RWPE2 (cell line): ENCODE results near the gene SNX10.

ENCODE experiments used
- ATAC-seq: fragments of 200-7000 bp; cut with Tn5 transposase; 3 replicates; pipeline ENCODE4 v1.9.1; 2021; ENCODE audit warnings: low read depth
- DNase-seq: peaks from one replicate; pipeline ENCODE4 v3.0.0-alpha.2; 2020; ENCODE audit warnings: low spot score
- H3K27ac ChIP-seq: fragments of 450-650 bp; 2 replicates; pipeline ENCODE4 v1.5.1; 2017; ENCODE audit warnings: mild to moderate bottlenecking; ENCODE audit not compliant: poor library complexity, severe bottlenecking
- H3K27me3 ChIP-seq: fragments of 250-450 bp; sonication (Bioruptor Pico); 2 replicates; pipeline ENCODE4 v1.5.1; 2021; ENCODE audit warnings: mild to moderate bottlenecking, moderate library complexity; ENCODE audit not compliant: insufficient read depth, poor library complexity, severe bottlenecking
- H3K36me3 ChIP-seq: fragments of 250-450 bp; sonication (Bioruptor Pico); 2 replicates; pipeline ENCODE4 v1.5.1; 2020; ENCODE audit warnings: low read depth, mild to moderate bottlenecking, moderate library complexity
- H3K4me1 ChIP-seq: fragments of 250-450 bp; sonication (Bioruptor Pico); 2 replicates; pipeline ENCODE4 v1.5.1; 2021; ENCODE audit warnings: mild to moderate bottlenecking, moderate library complexity; ENCODE audit not compliant: insufficient read depth, poor library complexity, severe bottlenecking
- H3K4me3 ChIP-seq: fragments of 250-450 bp; sonication (Bioruptor Pico); 2 replicates; pipeline ENCODE4 v1.5.1; 2021; ENCODE audit warnings: mild to moderate bottlenecking, moderate library complexity; ENCODE audit not compliant: severe bottlenecking
- H3K9me3 ChIP-seq: fragments of 250-450 bp; sonication (Bioruptor Pico); 2 replicates; pipeline ENCODE4 v1.5.1; 2021; ENCODE audit warnings: mild to moderate bottlenecking, moderate library complexity; ENCODE audit not compliant: severe bottlenecking
- TF ChIP-seq, protein P1 (sequence below): fragments of 450-650 bp; IDR thresholded peaks from one replicate; pipeline ENCODE4 v1.5.1; 2017; ENCODE audit warnings: mild to moderate bottlenecking, moderate library complexity; ENCODE audit not compliant: poor library complexity, severe bottlenecking

The SNX10 gene

DNA sequence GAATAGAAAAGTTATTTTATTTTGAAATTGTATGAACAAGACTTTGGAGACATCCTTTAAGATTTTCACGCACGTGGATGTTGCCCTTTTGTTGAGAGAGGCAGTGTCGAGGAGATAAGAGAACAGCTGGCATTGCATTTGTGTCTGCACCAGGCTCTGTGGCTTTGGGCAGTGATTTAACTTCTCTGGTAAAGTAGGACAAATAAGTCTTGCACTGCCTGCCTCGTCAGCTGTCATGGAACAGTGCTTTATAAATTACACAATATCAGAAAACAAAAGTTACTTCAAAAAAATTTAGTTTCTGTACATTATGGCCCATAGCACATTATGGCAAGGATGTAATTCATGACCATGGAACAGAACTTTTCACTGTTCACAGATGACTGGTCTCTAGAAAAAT, 20.1 kb downstream of the SNX10 start:
- no peaks in the 10 kb centered on the region for H3K27me3 ChIP-seq
- H3K36me3 ChIP-seq, result no peaks in the 10 kb centered on the region
- DNase-seq (no peak), ATAC-seq (no peak)
- H3K9me3 ChIP-seq, result no peaks in the 10 kb centered on the region
- TF ChIP-seq, protein P1, sequence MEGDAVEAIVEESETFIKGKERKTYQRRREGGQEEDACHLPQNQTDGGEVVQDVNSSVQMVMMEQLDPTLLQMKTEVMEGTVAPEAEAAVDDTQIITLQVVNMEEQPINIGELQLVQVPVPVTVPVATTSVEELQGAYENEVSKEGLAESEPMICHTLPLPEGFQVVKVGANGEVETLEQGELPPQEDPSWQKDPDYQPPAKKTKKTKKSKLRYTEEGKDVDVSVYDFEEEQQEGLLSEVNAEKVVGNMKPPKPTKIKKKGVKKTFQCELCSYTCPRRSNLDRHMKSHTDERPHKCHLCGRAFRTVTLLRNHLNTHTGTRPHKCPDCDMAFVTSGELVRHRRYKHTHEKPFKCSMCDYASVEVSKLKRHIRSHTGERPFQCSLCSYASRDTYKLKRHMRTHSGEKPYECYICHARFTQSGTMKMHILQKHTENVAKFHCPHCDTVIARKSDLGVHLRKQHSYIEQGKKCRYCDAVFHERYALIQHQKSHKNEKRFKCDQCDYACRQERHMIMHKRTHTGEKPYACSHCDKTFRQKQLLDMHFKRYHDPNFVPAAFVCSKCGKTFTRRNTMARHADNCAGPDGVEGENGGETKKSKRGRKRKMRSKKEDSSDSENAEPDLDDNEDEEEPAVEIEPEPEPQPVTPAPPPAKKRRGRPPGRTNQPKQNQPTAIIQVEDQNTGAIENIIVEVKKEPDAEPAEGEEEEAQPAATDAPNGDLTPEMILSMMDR, result no peak
- no peaks in the 10 kb centered on the region for H3K4me1 ChIP-seq
- H3K27ac ChIP-seq, result no peak overlapping the region
- H3K4me3 ChIP-seq, result no peak overlapping the region

- no peaks in the 10 kb centered on the region for H3K36me3 ChIP-seq
- ATAC-seq (no peak), DNase-seq (no peak)
- TF ChIP-seq, protein P1, result no peak
- H3K9me3 ChIP-seq, result no peaks in the 10 kb centered on the region
- no peak overlapping the region for H3K4me3 ChIP-seq
- H3K27ac ChIP-seq, result no peak overlapping the region
- H3K27me3 ChIP-seq, result no peaks in the 10 kb centered on the region
- H3K4me1 ChIP-seq, result peaks cover 3% of the 10 kb centered on the region
Observed at GRCh38 chr7:26317211-26317610, 25.5 kb downstream of the SNX10 start.

DNA sequence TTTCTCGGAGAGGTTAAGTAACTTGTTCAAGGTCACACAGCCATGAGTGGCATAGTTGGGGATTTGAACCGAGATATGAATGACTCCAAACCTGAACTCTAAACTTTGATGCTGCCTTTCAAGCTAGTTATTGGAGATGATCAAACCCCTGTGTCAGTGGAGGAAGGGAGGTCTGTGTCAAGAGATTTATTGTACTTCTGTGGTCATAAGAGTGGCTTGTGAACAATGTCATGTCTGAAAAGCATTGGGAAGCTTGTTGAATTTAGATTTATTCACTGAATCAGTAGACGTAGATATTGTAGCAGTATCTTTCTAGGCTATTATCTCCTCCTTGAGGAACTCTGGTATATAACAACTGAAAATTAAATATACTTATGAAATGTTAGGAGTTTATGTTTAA, 27.3 kb downstream of the SNX10 start:
- no peaks in the 10 kb centered on the region for H3K9me3 ChIP-seq
- H3K4me1 ChIP-seq, result peaks cover 3% of the 10 kb centered on the region
- H3K27me3 ChIP-seq, result no peaks in the 10 kb centered on the region
- no peak for ATAC-seq
- DNase-seq, result no peak
- TF ChIP-seq, protein P1, result no peak
- no peaks in the 10 kb centered on the region for H3K36me3 ChIP-seq
- no peak overlapping the region for H3K4me3 ChIP-seq
- no peak overlapping the region for H3K27ac ChIP-seq

DNA sequence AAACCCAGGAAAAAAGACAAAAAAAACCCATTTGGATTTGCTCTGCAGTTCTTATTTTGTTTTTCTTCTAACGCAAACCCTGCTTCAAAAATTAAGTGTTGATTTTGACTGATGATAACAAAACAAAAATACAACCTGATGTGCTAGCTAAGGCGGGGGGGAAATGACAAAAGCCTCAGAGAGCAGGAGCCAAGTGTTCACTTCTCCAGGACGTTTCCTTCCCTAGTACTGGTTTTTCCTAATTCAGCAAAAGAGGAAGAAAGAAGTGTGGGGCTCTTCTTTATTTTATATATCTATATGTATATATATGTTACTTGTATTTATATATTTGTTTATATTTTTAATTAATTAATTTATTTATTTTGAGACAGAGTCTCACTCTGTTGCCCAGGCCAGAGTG, 28.0 kb downstream of the SNX10 start:
- Histone ChIP-seq H3K9me3 (no peaks in the 10 kb centered on the region), H3K4me1 (peaks cover 3% of the 10 kb centered on the region), H3K27me3 (no peaks in the 10 kb centered on the region), H3K36me3 (no peaks in the 10 kb centered on the region), H3K27ac (no peak overlapping the region), H3K4me3 (no peak overlapping the region)
- TF ChIP-seq, protein P1, result no peak
- ATAC-seq (no peak), DNase-seq (no peak)

DNA sequence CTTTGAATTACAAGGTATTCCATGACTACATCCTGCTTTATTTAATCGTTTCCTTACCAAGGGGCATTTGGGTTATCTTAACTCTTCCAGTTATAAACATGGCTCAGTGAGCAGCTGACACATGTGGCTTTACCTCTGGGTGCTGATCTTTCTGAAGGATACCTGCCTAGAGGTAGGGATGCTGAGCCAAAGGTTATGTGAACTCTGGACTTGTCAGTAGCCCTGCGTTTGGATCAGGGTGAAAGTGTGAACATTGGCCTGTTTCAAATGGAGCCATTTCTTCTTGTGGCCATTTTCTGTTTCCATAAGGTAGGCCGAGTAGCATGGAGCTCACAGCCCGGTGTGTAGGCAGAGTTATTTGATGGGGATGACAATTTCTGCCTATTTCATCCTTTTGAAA, 29.2 kb downstream of the SNX10 start:
- H3K4me1 ChIP-seq, result peaks cover 3% of the 10 kb centered on the region
- DNase-seq (no peak), ATAC-seq (no peak)
- no peak overlapping the region for H3K27ac ChIP-seq
- no peaks in the 10 kb centered on the region for H3K36me3 ChIP-seq
- TF ChIP-seq, protein P1, result no peak
- no peaks in the 10 kb centered on the region for H3K27me3 ChIP-seq
- no peaks in the 10 kb centered on the region for H3K9me3 ChIP-seq
- no peak overlapping the region for H3K4me3 ChIP-seq
